ENCODE results near the gene ENTPD1.
"Not testable (repeated sequence)": the region's sequence is repeated elsewhere in the genome, so short reads cannot be mapped to it uniquely, and the experiment has no call there.

Gene ENTPD1

GRCh38 chr10:95798096-95798855 is 42.3 kb downstream of the ENTPD1 start:
- no peak for DNase-seq

DNA sequence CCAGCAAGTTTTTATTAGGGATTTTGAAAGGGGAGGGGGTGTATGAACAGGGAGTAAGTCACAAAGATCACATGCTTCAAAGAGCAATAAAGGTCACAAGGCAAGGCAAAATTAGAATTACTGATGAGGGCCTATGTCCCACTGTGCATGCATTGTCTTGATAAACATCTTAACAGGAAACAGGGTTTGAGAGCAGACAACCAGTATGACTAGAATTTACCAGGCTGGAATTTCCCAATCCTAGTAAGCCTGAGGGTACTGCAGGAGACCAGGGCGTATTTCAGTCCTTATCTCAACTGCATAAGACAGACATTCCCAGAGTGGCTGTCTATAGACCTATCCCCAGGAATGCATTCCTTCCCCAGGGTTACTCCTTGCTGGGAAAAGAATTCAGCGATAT is 44.3 kb downstream of the ENTPD1 start:
- DNase-seq: not testable (repeated sequence)

DNA sequence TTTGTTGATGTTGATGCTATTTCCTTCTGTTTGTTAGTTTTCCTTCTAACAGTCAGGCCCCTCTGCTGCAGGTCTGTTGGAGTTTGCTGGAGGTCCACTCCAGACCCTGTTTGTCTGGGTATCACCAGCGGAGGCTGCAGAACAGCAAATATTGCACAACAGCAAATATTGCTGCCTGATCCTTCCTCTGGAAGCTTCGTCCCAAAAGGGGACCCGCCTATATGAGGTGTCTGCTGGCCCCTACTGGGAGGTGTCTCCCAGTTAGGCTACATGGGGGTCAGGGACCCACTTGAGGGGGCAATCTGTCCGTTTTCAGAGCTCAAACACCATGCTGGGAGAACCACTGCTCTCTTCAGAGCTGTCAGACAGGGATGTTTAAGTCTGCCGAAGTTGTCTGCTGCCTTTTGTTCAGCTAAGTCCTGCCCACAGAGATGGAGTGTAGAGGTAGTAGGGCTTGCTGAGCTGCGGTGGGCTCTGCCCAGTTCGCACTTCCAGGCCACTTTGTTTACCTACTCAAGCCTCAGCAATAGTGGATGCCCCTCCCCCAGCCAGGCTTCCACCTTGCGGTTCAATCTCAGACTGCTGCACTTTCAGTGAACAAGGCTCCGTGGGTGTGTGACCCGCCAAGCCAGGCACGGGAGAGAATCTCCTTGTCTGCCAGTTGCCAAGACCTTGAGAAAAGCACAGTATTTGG is 50.9 kb downstream of the ENTPD1 start:
- not testable (repeated sequence) for DNase-seq

DNA sequence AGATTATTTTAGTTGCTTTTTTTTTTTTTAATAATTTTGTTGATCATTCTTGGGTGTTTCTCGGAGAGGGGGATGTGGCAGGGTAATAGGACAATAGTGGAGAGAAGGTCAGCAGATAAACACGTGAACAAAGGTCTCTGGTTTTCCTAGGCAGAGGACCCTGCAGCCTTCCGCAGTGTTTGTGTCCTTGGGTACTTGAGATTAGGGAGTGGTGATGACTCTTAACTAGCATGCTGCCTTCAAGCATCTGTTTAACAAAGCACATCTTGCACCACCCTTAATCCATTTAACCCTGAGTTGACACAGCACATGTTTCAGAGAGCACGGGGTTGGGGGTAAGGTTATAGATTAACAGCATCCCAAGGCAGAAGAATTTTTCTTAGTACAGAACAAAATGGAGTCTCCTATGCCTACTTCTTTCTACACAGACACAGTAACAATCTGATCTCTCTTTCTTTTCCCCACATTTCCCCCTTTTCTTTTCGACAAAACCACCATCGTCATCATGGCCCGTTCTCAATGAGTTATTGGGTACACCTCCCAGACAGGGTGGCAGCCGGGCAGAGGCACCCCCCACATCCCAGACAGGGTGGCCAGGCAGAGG is 52.8 kb downstream of the ENTPD1 start:
- DNase-seq: not testable (repeated sequence)

DNA sequence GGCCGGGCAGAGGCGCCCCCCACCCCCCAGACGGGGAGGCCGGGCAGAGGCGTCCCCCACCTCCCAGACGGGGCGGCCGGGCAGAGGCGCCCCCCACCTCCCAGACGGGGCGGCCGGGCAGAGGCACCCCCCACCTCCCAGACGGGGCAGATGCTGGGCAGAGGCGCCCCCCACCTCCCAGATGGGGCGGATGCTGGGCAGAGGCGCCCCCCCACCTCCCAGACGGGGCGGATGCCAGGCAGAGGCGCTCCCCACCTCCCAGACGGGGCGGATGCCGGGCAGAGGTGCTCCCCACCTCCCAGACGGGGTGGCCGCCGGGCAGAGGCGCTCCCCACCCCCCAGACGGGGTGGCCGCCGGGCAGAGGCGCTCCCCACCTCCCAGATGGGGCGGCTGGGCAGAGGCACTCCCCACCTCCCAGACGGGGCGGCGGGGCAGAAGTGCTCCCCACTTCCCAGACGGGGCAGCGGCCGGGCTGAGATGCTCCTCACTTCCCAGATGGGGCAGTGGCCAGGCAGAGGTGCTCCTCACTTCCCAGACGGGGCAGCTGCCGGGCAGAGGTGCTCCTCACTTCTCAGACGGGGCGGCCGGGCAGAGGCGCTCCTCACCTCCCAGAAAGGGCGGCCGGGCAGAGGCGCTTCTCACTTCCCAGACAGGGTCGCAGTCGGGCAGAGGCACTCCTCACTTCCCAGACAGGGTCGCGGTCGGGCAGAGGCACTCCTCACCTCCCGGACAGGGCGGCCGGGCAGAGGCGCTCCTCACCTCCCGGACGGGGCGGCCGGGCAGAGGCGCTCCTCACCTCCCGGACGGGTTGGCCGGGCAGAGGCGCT is 53.6 kb downstream of the ENTPD1 start:
- no peak for DNase-seq

- DNase-seq: no peak
Observed at GRCh38 chr10:95810198-95810976, 54.4 kb downstream of the ENTPD1 start.

DNA sequence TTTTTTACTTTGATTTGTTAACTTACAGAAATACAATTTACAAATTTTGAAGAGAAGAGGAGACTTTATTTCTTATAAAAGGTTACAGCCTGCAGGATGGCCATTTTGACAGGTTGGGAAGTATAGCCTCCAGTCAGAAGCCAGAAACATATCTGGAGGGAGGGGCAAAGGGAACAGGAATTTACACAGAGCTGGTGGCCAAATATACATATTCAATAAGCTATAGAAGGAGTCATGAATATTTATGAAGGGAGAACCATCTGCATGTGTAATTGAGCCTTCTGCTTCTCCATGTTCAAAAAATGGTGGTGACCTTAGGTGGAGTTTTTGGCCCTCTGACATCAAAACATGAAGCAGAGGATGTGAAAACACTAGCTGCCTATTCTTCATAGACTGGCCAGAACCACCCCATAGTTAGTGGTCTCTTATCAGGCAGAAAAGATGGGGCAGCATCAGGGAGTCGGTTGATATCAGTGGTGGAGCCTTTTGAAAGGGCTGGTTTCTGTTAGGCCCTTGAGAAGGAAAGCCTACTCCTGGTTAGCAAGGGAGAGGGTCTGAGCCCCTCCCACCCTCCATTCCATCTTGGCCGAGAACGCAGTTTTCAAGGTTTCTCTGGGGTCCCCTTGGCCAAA is 57.2 kb downstream of the ENTPD1 start:
- no peak for DNase-seq

DNA sequence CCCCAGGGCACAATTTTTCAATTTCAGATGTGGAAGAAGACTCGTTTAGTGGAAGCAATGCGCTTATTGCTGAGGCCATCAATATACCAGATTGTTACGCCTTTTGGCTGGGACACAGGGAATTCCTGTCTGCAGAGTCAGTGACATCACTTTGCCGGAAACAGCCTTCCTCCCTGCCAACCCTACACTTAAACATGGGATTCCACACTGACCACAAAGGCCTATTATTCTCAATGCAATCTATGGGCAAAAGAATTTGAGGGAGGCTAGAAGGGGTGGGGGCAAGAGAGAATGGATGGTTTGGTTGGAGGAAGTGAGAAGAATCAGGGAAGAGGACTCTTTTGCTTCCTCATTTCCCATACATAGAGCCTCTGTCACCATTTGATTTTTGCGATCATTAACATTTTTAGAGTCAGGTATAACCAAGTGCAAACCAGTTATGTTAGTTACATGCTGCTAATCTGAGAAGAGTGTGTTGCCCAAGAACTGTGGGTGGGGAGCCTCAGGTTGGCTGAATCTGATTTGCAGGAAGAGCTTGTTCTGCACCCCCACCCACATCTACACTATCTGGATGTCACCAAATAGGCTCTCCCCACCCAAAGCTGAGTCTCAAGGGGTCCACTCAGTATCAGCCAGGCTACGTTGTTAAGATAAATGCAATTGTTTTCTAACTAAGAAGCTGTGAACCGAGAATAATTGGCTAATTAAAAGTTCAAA is 58.2 kb downstream of the ENTPD1 start:
- DNase-seq: peak; percentile 86

GRCh38 chr10:95815133-95815532 is 59.2 kb downstream of the ENTPD1 start:
- no peak for DNase-seq

- no peak for DNase-seq
Observed at GRCh38 chr10:95815701-95816240, 59.8 kb downstream of the ENTPD1 start.

DNA sequence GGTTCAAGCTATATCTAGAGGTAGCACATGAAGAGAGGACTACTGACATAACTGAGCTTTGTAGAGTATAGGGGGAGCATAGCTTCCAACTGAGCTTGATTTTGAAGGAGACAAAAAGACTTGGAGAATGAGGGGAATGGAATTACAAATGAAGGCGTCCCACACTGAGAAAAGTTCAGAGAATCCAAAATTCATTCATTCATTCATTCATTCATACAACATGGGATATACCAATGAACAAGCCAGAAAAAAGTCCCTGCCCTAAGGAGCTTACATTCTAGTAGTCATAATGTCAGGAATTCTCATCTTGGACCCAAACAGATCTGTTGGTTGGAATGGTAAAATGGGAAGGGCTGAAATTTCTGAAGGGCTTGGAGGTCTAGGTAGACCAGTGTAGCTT is 62.0 kb downstream of the ENTPD1 start:
- DNase-seq: no peak

DNA sequence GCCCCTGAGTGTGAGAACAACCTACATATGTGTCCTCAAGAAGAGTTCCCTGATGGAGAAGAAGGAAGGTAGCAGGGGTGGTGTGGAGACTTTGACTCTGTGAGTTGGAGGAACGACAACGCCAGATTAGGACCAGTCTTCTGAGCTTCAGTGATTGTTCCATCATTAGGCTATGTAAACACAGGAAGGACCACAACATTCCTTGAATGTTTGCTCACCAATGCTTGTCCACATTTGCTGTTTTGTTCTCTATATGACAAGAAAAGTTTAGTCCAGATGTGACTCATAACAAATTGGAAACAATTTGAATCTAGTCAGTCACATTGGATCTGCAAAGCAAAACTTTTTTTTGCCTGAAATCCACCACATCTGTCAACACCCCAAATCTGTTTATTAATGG is 62.7 kb downstream of the ENTPD1 start:
- DNase-seq: peak; percentile 78

DNA sequence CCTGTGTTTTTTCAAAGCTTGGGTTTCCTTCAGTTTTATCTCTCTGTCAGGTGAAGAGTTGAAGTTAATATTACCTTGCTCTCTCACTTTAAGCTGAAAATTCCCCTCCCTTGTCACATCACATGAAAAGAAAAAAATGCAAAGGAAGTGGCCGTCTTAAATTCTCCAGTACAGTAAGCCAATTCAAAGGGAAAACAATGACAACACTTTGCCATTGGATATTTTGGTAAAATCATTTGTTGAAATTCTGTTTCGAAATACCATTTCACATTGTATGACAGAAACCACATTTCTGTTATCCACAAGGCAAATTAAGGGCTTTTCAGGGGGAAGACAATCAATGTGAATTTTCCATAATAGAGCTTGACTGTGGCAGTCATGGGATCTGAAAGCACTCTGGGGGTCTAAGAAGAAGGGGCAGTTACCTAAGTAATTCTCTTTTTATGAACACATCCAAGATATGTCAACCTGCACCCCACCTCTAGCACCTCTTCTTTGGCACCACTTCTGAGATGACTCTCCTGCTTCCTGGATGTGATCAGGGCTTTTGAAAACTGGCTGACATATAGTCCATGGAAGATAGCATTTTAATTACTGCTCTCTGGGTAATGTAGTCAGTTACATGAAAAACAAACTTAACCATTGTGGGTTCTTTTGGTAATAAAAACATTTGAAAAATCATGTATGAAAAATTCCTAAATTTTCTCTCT is 63.8 kb downstream of the ENTPD1 start:
- DNase-seq: no peak

DNA sequence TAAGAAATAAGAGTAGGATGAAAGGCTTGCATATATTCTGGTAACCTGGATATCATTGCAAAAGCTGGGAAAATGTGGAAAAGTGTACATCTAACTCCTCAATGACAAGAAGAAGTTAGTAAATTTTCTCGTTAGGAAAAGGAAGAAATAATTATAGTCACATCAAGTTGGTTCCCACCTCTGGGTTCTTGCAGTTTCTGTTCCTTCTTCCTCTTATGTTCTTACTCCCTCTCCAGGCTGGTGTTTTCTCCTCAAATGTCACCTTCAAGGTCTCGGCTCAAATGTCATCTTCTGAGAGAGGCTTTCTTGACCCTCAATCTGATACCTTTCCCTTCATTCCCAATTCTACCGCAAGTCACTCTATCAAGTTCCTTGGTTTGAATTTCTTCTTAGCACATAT is 64.4 kb downstream of the ENTPD1 start:
- no peak for DNase-seq

GRCh38 chr10:95821720-95822119 is 65.8 kb downstream of the ENTPD1 start:
- DNase-seq: no peak

- no peak for DNase-seq
Observed at GRCh38 chr10:95830044-95830443, 74.1 kb downstream of the ENTPD1 start.

DNA sequence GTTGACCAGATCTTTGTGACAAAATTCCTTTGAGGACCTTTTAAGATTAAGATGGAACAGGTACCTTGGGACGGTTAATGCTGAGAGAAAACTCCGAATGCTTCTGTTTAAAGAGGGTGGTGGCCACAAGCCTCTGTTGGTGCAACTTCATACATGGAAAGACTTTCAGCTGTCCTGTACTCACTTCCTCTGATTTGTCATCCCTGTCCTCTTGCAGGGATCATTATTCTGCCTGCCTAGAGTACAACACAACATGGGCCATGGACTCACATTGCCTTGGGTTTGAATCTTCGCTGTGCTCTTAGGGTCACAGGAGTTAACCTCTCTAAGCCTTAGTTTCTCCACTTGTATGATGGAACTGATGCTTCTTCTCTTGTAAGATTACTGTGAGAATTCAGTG is 75.1 kb downstream of the ENTPD1 start:
- no peak for DNase-seq

DNA sequence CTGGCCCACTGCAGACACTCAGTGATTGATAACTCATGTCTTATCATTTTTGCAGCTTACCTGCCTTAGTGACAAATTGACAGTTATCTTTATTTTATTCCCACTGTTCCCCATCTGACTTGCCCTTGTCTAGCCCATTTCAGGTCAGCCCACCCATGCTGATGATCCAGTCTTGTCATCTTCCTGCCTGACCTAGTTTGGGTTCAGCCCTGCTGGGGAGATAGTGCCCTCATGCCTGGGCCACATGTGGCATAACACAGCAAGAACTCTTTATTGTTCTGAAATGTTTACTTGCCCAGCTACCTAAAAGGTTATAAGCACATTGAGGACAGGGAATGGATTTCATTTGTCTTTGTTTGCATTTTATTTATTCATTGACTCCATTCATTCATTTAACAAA is 75.6 kb downstream of the ENTPD1 start:
- no peak for DNase-seq

GRCh38 chr10:95832216-95833041 is 76.5 kb downstream of the ENTPD1 start:
- no peak for DNase-seq

All from EL (cell line).